Stimulated activated CD4-positive, alpha-beta T cell treated with anti-CD3 and anti-CD28 coated beads, Interleukin-1b, Interleukin-23, amount 100 ng/mL, for 1 hour (primary cell): ENCODE measurements around the gene TRIO.

Source experiments
- DNase-seq, 2 donors: peaks; one replicate each; pipeline ENCODE4 v3.0.0-alpha.2; 2020; ENCODE audit warnings: low read depth in 2 of 2

Gene TRIO

DNA sequence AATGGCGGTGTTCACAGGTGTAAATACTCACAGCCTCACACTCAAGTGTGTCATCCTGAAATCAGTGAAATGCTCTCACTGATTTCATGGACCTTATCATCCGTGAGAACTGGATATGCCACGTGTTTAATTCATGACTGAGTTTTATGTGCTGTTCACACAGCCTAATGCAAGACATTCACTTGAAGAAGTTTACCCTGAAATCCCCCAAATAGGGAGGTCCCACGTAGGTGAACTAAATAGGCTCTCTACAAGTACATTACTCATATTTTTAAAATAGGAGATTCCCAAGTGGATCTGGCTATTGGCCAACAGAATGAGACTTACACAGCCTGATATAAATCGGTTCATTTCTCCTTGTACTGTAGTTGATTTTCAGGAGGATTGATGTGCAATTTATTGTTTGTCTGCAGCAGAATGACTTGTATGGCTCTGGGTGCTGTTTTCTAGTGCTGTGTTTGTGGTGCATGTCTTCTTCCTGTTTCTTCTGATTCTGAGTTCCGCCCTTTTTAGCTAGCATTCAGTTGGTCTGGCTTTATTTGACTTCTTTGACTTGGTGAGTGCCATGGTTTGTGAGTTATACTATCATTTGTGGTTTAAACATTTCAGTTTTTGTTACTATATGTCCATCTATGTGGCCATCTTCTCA is 25.1 kb downstream of the TRIO start:
- DNase-seq: no peak

DNA sequence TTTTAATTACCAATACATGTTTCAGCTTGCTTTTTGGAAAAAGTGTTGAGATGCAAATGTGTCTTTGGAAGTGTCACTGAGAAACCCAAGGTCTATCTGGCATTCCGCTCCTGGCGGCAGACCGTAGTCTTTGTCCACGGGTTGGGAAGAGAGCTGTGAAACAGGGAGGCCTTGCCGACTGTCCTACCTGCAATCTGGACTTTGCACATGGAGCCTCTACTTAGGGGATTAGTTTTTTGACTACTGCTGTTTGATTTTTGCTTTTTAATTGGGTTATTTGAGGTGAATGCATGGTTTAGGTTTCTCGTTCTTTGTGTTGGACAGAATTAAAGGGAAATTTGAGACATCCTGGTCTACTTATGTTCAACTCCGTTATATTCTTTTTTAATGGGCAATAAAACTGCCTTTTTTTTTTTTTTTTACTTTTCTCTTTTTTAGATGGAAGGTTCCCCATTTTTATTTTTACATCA is 25.7 kb downstream of the TRIO start:
- DNase-seq: no peak

DNA sequence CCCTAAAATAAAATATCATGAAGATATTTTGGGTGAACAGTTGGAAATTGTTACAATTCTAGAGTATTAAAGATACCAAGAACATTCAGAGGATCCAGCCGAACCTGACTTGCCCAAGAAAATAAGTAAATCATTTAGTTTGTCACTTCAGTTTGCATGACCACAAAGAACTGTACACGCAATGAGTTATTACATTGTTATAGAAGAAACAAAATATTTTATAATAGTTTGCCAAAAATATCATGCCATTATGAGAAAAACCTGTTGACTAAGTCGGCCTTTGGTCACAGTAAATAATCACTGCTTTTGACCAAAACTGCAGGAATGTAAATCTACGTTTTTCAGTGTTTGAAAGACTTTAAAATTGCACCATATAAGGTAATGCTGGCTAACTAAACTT is 27.9 kb downstream of the TRIO start:
- no peak for DNase-seq

DNA sequence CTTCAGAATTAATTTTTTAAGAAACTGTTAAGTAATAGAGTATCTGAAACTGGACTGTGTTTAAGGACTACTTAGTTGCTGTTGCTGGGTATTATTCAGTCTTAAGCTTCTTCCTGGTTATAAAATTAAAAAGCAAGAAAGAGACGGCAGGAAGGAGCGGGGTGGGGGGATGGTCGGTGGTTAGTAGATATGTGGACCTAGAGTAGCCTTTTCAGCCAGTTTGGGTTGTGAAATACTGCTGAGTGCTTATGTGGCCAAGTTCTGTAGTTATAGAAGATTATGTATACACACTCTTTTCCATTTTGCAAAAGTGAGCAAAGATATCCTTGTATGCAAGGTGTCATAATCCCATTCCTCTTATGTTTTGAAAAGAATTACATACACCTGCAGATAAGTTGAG is 28.5 kb downstream of the TRIO start:
- DNase-seq: no peak

DNA sequence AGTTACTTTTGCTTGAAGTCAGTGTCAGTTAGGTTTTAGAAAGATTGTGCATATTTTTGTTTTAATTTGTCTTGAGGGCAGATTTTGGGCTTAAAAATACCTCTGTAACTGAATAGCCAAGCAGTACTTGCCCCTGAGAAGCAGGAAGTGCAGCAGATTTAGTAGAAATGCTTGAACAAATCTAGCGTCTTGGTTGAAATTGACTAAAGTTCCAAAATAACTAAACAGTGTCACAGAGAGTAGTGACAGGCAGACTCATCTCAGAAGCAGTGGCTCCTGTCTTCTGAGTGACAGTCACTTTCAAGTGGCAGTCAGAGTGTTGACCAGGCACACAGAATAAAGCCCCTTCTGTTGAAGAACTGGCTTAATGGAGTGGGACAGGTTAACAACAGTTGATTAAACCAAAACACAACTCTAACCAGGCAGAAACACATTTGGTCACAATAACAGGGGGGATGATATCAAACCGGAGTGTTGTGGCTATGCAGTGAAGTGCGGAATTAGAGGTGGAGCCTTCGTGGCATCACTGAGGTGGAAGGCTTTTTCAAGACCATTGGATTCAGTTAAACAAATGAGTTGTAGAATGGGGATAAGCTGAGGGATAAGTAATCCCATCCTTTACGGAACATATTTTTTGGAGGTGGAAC is 29.1 kb downstream of the TRIO start:
- DNase-seq: no peak

DNA sequence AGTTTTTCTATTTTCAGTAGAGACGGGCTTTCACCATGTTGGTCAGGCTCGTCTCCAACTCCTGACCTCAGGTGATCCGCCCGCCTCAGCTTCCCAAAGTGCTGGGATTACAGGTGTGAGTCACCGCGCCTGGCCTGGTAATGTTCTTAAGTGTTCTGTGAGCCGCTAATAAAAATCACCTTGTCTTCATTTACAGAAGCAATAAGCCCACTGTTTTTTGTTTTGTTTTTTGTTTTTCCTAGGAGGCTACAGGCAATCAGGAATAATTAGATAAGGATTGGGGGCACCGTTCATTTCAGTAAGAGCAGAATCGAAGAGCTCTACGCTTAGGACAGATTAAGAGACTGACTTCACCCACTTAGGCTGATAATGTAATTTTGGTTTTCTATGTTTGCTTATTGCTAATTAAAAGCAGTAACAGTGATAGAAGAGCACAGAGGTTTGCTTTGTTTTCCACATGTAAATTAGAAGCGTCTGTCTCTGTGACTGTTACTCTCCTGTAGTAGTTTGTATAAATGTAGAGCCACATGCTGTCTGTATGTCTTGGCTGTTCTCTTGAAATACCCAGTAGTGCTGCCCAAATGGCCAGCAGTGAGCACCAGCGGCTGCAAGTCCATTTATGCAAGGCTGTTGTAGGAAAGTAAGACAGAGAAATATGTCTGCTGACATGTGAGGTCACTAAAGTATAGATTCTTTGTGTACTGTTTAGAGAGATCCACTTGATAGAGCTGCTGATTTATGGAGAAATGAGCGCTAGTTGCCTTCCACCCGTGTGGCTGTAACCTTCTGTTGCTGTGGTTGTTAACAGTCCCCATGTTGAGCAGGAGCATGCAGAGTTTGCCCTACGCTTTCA is 30.5 kb downstream of the TRIO start:
- DNase-seq: no peak

DNA sequence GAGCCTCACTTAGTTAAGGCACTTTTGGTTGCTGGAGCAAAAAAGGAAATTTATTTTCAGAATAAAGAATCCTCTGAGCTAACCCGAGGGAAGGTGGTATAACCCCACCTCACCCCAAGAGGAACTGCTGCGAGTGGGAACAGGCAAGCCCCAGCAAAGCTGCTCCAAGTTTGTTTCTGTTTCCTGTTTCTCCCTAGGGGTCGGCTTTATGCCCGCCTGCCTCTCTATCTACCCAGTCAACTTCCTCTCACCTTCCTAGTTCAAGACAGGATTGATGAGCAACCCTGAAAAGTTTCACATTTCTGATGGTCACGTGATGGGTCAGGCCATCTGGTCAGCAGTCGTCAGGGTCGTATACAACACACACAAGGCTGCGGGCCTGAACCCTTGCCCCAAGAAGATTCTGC is 31.1 kb downstream of the TRIO start:
- no peak for DNase-seq

DNA sequence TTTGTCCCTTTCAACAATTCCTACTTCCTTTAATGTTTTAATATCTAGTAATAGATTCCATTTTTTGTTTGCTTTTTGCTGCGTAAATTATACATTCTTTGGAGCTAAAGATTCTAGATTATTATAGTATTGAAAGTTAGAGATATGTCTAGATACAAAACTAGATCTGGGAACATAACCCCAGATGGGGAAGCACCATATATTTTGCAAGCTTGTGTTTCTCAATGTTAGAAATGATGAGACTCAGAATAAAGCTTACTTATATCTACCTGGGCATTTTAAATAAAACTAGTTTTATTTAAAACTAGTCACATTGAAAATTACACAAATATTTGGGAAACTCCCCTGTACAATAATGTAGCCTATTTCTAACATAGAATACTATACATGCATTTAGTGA is 32.2 kb downstream of the TRIO start:
- DNase-seq: no peak

DNA sequence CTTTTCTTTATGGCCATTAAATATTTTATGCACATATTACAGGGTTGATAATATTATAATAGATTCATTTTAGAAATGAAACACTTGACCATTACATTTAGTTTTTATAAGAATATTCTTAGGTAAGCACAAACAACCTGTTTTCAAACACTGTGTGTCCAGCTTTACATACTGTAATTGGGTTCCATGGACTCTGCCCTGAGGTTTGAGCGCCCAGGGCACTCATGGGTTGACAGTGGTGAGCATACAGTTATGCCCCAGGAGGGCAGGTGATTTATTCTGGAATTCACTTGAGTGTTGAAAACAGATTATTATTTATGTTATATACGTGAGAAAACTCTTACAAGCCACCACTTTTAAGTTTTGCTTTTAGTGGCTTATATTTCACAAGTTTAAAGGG is 33.7 kb downstream of the TRIO start:
- DNase-seq: no peak

DNA sequence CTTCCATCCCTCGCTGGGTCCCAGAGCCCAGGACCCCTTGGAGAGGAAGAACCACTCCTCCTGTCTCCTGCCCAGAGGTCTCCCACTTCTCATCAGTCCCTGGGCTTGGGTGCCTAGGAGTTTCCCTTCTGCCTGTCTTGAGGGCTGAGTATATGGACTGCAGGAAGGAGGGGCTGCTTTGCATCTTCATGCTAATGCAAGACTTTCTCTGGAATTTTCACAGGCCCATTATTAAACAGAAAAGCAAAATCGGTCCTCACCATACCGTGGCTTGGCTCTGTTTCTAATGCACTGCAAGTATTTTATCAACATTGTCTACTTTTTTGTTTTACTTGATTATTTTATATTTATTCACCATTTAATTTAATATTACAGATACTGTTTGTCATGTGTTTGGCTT is 34.5 kb downstream of the TRIO start:
- no peak for DNase-seq

DNA sequence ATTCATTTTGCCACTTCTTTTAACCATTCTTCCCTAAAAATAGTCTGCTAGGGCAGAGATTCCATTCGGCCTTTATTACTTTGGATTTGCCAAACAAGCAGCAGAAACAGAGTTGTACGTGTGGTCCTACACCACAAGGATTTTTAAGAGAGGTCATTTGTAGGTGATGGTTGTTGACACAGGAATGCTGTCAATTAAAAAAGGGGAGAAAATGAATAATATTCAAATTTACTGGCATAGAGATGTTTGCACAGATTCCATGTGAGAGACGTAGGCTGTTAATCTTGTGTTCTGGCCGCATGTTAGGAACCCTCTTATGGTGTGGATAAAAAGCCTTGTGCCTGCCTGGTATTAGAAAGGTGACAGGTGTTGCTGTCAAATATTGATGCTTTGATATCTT is 34.9 kb downstream of the TRIO start:
- no peak for DNase-seq

DNA sequence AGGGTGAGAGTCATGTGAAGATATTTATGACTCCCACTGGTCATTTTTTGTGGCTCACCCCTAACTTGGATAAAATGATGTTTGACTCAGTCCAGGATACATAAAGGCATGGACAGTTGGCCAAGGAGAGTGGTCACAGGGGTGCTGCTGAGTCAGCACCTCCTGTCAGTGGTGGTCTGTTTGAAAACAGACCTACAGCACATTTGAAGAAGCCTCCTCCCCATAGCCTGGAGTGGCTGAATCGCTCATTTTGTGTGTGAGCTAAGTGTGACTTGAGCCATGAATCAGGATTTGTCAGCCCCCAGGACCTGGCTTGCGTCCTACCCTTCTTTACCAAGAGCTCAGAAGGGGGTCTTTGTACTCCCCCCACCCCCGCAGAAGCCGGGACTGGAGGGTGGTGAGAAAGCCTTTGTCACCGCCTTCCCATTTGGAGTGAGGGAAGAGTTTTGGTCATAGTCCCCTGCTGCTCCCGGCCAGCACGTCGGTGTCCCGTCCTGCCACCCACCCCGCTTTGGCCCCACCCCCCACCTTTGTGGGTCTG is 35.6 kb downstream of the TRIO start:
- DNase-seq: no peak

DNA sequence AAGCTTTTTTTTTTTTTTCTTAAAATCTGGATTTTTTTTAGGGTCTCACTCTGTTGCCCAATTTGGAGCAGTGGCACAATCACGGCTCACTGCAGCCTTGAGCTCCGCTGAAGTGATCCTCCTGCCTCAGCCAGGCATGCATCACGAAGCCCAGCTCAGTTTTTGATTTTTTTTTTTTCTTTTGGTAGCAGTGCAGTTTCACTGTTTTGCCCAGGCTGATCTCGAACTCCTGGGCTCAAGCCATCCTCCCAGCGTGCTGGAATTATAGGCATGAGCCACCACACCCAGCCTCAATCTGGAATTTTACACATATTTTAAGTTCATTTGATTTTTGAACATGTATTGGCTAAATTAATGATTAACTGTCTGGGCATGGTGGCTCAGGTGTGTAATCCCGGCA is 36.3 kb downstream of the TRIO start:
- no peak for DNase-seq

DNA sequence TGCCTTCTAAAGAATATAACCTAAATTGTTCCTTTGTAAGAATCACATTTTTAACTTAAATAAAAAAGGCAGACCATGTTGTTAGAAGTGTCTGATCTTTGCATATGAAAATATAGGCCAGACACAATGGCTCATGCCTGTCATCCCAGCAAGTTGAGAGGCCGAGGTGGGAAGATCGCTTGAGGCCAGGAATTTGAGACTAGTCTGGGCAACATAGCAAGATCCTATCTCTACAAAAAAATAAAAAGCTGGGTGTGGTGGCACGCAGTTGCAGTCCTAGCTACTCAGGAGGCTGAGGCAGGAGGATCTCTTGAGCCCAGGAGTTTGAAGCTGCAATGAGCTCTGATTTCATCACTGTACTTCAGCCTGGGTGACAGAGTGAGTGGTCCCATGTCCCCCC is 37.3 kb downstream of the TRIO start:
- DNase-seq: no peak

DNA sequence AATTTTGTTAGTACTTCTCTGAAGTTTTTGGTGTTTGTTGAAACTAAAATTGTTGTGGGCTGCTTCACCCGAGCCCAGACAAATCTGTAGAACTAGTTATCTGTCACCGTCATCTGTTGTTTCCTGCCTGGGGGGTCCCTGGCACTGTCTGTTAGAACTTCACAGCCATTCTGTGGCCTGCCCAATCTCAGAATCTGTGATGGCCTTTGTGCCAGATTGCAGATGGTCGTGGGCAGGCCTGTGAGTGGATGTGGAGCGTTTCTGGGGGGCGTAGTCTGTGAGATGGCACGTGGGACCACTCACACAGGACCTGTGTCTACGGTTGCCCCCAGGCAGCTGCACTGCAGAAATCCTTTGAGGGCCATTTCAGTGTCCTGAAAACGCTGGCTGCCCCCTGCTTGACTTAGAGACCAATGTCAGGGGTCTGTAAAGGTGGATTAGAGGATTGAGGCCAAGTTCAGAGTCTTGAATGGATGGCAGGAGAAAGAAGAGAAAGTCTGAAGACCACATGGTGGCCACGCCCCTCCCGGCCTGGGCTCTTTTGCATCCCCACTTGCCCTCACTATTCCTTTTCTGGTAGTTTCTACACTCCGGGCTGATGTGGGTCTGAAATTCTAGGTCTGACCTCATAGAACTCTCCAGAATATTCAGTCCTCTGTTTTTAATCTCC is 38.3 kb downstream of the TRIO start:
- DNase-seq: no peak

DNA sequence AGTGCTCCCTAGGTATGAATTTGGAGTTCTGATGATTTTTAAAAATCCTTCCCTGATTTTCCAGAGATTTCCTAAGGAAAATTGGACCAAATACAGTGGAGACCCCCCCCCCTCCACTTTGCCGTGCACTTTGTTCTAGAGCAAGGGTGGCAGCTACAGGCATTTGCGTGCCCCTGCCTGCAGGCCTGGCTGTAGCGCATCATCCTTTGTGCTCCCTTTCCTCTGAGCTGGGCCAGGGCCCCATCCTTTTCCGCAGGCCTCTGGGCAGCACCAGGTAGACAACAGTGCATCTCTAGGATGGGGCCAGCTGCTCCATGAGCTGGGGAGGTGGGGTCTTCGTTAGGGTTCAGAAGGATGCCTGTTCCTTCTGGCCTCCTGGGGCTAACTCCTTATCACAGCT is 39.6 kb downstream of the TRIO start:
- DNase-seq: no peak

DNA sequence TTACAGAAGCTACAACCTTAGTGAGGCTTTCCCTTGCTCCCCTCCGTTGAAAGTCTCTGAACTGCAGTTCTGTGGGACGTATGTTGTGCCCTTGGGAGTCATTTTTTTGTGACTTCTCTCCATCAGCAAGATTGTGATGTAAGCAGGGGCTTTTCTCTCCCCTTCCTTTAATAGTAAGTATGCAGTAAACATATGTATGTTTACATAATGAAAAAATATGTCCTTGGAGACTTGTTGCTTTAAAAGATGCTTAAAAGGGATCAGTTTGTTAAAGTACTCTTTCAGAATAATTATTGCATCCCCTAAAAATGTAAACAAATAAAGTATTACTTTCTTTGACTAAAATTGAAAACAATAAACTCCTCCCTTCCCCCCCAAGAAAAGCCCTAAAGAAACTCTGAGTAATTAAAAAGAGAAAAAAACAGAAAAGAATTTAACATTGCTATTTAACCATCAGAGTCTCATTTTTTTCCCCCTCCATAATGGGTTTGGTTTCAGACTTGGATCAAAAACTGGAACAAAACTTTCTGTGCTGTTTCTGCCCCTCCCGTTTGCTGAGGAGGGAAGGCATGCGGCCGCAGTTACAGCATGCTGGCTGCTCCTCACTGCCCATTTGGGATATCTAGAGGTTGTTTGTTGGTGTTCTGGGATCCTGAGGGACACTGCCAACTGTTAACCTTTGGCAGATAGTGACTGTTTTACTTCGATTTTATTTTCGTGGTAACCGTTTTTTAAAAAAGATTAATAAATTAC is 40.2 kb downstream of the TRIO start:
- DNase-seq: no peak

DNA sequence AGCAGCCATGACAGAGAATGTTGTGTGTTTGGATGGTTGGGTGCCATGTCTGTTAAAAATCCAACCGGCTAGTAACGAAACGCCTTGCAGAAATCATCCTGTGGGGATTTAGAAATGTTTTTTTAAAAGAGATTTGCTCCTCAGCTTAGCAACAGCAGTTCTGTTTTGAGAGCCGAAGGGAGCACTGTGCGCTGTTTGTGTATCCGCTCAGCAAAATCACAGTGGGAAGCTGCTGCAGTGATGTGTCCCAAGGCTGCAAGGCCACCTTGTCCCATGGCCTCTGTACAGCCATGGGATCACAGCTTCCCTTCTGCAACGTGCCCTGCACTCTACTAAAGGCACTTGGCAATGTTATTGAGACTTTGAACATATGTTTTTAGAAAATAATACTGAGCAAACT is 40.9 kb downstream of the TRIO start:
- no peak for DNase-seq

DNA sequence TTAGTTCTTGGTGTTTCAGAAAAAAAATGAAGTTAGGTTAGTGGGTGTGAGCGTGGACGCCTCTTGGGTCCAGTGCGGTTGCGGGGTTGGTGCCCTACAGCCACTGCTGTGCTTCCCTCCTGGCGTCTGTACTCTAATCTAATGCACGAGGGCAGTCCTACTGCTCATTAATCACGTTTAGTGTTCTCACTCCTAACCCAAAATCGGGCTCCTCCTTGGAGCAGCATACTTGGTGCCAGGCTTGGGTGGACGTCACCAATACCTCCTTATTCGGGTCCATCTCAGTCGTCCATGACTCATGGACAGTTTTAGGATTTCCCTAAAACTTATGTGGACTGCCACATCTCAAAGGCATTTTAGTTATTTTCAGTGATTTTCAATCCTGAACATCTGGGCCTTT is 41.6 kb downstream of the TRIO start:
- DNase-seq: no peak

DNA sequence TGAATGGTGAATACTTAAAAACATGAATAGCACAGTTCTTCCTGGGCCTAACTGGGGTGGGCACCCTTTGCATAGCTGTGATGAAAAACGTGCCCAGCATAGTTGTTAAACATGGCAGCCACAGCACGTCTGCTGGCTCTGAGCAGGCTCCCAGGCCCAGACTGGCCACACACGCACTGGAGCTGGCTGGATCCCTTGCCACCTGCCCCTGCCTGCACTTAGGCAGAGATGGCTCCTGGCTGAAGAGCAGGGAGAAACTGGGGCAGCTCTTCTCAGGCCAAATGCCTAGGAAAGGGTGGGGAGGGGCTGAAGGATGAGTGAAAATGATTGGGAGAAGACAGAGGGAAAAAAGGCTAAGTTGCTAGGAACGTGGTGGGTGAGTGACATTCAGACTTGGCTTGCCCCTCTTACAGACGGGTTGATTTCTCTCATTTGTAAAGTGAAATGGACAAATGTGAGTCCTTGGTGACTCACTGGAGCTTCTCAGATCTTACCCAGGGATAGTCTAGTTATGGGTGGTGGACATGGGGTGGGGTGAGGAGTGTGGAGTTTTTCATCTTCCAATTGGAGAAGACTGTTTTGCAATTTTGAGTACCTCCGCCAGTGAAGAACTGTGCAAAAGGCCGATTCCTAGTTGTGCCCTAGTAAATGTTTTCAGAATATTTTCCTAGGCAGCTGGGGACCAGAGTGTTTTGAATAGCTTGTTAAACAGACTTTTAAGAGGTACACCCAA is 42.4 kb downstream of the TRIO start:
- no peak for DNase-seq
